K562 (cell line): Measurements from ENCODE around the gene P2RX1. TPM values are rescaled to one million over a fixed set of nuclear protein-coding genes. Genes with fewer than 3 reads are reported as not detected.

Experiments used
- JUNB ChIP-seq: fragments of 450-650 bp; formaldehyde crosslinking; conservative IDR thresholded peaks from 2 replicates; pipeline ENCODE4 v1.4.0; 2020; ENCODE audit warnings: mild to moderate bottlenecking
- MYNN ChIP-seq, 2 experiments: sonication (generic); formaldehyde crosslinking in 1 of 2; IDR thresholded peaks; 2 replicates each; pipeline versions ENCODE4 v1.5.0 to v1.6.1; 2016 to 2020; ENCODE audit warnings: antibody characterized with exemption in 1 of 2, missing genetic modification reagents in 1 of 2
- NCOA6 ChIP-seq: fragments of 450-650 bp; IDR thresholded peaks from 2 replicates; pipeline ENCODE4 v1.6.1; 2017; ENCODE audit warnings: mild to moderate bottlenecking
- PRPF4 ChIP-seq: fragments of 200-400 bp; formaldehyde crosslinking; IDR thresholded peaks from one replicate; pipeline ENCODE4 v1.6.1; 2017; ENCODE audit warnings: low read length, low read depth, mild to moderate bottlenecking; ENCODE audit not compliant: insufficient read depth, poor library complexity, severe bottlenecking
- RBM25 ChIP-seq: fragments of 200-400 bp; formaldehyde crosslinking; IDR thresholded peaks from 2 replicates; pipeline ENCODE4 v1.6.1; 2018; ENCODE audit warnings: low read length, low read depth, moderate library complexity; ENCODE audit not compliant: severe bottlenecking
- SRF ChIP-seq, 2 experiments: fragments of 250-450, 450-650 bp in 1 of 2; sonication (Bioruptor Pico) in 1 of 2; sonication (generic) in 1 of 2; formaldehyde crosslinking; IDR thresholded peaks; 2 replicates each; pipeline versions ENCODE4 v1.5.0 to v1.5.1; 2020 to 2022; ENCODE audit warnings: mild to moderate bottlenecking in 1 of 2, missing genetic modification reagents in 1 of 2
- polyA plus RNA-seq, 8 experiments: library from polyadenylated mRNA; depleted of rRNA in 4 of 8; stranded (reverse) in 5 of 8; unstranded in 3 of 8; fragments of >200 nt; fragmentation: Nextera tagmentation in 2 of 8; fragmentation: Illumina TruSeq in 1 of 8; extraction: Ambion mirVana in 2 of 8; extraction: Trizol in 1 of 8; gene quantifications; 2 replicates each; pipeline versions ENCODE4 v1.2.1 to v1.2.3, GENCODE V29; 2011 to 2014; ENCODE audit warnings: inconsistent platforms in 1 of 8, missing spikeins in 1 of 8
- total RNA-seq, 7 experiments: library from RNA; depleted of rRNA in 6 of 7; stranded (reverse); fragments of >200 nt in 6 of 7; fragmentation: Illumina TruSeq in 2 of 7; extraction: Trizol in 2 of 7; gene quantifications; 2 replicates each; pipeline versions ENCODE4 v1.2.1 to v1.2.3, GENCODE V29; 2011 to 2021; ENCODE audit warnings: low replicate concordance in 1 of 7
- TF ChIP-seq, protein P1 (sequence below): fragments of 250-450 bp; sonication (Bioruptor Pico); IDR thresholded peaks from 2 replicates; pipeline ENCODE4 v1.5.0; 2021; ENCODE audit warnings: mild to moderate bottlenecking, moderate library complexity

The P2RX1 gene
- total and polyA plus RNA-seq, 9 of the 15 experiments (the other 6 are each of a cell fraction or from before 2014, with no cell fraction given), result 0.27 to 20.3 (median 10.3) TPM

DNA sequence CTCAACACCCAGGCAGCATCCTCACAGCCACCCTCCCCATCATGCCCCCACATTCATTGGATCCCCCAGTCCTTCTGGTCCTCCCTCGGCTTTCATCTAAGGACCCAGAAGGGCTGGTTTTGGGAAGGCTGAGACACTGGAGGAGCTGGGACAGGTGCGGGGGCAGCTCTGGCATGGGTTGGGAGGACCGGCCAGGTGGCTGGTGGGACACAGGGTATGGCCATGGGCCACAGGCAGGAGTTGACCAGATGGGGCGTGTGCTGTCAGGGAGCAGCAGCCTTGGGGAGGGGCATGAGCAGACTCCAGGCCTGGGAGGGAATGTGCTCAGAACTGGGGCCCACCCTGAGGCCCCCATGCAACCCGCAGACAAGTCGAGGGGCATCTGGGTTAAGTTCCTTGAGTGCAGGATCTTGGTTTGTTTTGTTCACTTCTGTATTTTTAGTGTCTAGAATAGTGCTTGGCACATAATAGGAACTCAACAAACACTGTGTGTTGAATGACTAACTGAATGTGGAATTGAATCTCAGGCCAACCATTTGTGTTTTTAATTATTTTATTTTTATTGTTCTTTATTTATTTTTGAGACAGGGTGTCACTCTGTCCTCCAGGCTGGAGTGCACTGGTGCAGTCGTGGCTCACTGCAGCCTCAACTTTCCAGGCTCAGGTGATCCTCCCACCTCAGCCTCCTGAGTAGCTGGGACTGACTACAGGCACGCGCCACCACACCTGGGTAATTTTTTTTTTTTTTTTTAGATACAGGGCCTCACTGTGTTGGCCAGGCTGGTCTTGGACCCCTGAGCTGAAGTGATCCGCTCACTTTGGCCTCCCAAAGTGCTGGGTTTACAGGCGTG lies 5.6 kb downstream of the P2RX1 start (continued):
- peak; percentile 37 for TF ChIP-seq RBM25
- TF ChIP-seq PRPF4, result no peak
- TF ChIP-seq, protein P1, sequence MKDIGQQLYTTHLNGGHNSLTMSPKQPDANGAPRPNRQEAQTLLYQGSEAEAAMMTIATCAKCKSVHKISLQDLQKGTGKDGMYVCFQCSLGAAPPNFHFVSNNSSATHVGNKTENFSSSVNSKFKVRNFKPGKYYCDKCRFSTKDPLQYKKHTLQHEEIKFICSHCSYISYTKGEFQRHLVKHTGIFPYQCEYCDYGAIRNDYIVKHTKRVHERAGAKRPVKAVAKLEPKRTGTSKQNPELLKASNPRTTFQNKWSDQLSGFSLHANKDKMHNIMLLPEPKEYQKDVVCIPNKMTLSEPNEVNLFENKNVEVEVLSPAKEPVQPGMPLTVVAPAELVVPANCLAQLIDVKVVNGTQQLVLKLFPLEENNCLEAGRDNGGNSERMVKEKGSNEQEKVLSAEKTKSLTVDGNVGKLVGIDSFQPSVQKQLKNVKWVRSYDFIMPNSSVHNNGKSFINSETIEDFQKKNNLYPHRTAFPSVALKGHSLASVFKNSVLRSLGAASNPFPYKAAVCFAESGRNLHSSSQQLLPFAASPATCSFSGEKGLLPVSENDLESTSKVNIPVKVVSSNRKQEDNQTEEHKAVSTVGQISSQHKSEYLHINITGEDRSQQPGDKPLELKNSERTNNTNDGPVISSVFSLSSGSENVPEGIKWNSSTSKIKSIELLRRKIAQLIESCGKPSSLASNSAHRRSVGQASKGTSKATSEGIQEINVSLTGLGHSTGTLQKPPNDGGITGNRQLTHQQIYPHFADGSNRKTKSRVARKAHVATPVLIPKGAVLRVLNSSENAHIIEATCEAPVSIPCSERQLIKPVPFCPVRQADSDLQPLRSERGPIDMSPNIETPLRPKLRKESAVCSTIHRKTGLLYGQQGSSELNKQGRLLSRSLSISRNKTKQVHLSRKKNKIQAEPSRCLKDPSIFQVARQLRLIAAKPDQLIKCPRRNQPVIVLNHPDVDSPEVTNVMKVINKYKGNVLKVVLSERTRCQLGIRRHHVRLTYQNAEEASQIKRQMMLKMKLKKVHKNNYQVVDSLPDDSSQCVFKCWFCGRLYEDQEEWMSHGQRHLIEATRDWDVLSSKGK, result no peak
- 0 out of 2 replicates have a peak, but pooled peaks have one; percentile 15 for TF ChIP-seq MYNN (IDR thresholded peaks at IDR 0.05)
- no peak for TF ChIP-seq MYNN (CRISPR knock-in tag; IDR thresholded peaks at IDR 0.05)
- TF ChIP-seq JUNB, result no peak
- TF ChIP-seq SRF (CRISPR knock-in tag; IDR thresholded peaks at IDR 0.05), result no peak
- no peak for TF ChIP-seq NCOA6
- TF ChIP-seq, all 486 proteins: peak for 5
